ENCODE results near the gene CLN3.

DNA sequence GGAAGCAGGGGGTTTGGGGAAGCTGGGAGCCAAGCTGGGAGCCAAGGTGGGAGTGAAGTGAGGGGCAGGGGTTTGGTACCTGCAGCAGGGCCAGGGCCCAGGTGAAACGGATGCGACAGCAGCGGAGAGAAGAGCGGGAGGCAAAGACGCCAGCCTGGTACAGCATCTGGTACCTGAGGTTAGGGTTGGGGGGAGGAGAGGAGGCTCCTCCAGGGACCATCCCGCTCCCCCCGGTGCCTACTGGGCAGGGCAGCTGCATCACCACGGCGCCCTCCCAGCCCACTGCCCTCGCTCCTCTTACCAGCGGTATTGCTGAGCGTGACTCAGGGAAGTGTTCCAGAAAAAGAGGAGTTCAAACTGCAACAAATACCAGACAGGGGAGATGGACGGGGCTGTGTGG is 9.8 kb downstream of the CLN3 start:
- TF ChIP-seq CTCF (IDR thresholded peaks at IDR 0.05; ENCODE audit: insufficient read depth, low read length): no peak
- no peak for TF ChIP-seq POLR2AphosphoS5 (IDR thresholded peaks at IDR 0.05; ENCODE audit: low read depth)
- TF ChIP-seq GABPA (IDR thresholded peaks at IDR 0.05; ENCODE audit: low read depth): no peak
- no peak for TF ChIP-seq SPI1 (IDR thresholded peaks at IDR 0.05; ENCODE audit: borderline replicate concordance, low read depth)

Measured in HL-60 (cell line).